Measurements from ENCODE around the gene ECHS1. TPM values are rescaled to one million over a fixed set of nuclear protein-coding genes. Genes with fewer than 3 reads are reported as not detected.

The ECHS1 gene
- polyA plus RNA-seq, 2 of the 4 experiments (the other 2 are of a cell fraction) = 66.7 to 133 TPM

DNA sequence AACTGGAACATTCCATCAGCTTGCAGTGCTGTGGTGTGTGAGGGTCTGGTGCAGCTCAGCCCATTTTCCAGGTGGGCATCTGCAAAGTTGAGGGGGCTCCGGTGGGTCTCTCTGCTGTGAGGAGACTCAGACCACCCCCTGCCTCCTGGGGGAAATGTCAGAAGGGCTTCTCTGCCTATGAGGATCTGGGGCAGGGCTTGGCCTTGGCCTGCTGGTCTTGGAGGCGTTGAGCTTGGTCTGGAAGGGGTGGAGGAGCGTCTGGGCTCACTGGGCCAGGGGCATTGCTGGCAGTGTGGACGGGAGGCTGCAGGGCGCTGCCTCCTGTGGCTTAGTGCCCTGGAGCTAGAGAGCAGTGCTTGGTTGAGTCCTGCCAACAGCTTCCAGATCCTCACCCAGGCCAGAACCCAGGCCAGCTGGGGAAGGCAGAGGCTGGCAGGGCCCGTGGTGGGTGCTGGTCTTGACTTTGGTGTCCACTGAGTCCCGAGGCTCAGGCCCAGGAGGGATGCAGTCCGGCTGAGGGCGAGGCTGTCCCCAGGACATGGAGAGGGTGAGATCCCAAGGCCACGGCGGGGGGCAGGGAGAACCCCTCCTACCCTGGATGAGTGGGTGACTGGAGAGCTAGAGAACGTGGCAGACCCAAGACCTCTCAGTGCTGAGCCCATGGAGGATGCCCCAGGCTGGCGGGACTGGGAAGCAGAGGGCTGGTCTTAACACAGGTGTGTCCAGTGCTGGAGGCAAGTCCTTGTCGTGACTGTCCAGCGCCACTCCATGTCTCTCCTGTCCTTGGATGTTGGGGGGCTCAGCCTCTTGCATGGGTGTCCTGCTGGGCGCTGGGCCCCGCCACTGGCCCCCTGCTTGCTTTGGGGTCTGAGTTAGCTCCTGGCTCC is 48.4 kb upstream of the ECHS1 start:
- TF ChIP-seq CBX2 (IDR thresholded peaks at IDR 0.05; ENCODE audit: borderline replicate concordance, low read depth) (no peak), KDM5A (IDR thresholded peaks at IDR 0.05) (no peak), HEYL (CRISPR knock-in tag; IDR thresholded peaks at IDR 0.05) (no peak), RFX5 (IDR thresholded peaks at IDR 0.05) (no peak), HOXB5 (CRISPR knock-in tag; IDR thresholded peaks at IDR 0.05) (no peak), BHLHE40 (IDR thresholded peaks at IDR 0.05; ENCODE audit: low read depth, low read length) (no peak), TFCP2L1 (CRISPR knock-in tag; IDR thresholded peaks at IDR 0.05) (no peak), NR3C1 (IDR thresholded peaks at IDR 0.05) (no peak), POLR2AphosphoS2 (conservative IDR thresholded peaks at IDR 0.05; ENCODE audit: low read length) (no peak), ZFP36 (IDR thresholded peaks at IDR 0.05; ENCODE audit: borderline replicate concordance, partially characterized antibody) (no peak), CBX8 (IDR thresholded peaks at IDR 0.05) (no peak), SMC3 (IDR thresholded peaks at IDR 0.05) (no peak), MAZ (IDR thresholded peaks at IDR 0.05; ENCODE audit: borderline replicate concordance, low read depth, low read length) (no peak), KDM1A (IDR thresholded peaks at IDR 0.05; ENCODE audit: low read depth) (no peak), RCOR1 (IDR thresholded peaks at IDR 0.05; ENCODE audit: low read depth, low read length) (no peak), RARB (CRISPR knock-in tag; IDR thresholded peaks at IDR 0.05) (no peak)
- TF ChIP-seq, protein P1, sequence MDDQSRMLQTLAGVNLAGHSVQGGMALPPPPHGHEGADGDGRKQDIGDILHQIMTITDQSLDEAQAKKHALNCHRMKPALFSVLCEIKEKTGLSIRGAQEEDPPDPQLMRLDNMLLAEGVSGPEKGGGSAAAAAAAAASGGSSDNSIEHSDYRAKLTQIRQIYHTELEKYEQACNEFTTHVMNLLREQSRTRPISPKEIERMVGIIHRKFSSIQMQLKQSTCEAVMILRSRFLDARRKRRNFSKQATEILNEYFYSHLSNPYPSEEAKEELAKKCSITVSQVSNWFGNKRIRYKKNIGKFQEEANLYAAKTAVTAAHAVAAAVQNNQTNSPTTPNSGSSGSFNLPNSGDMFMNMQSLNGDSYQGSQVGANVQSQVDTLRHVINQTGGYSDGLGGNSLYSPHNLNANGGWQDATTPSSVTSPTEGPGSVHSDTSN (IDR thresholded peaks at IDR 0.05) = no peak
- TF ChIP-seq, protein P2, sequence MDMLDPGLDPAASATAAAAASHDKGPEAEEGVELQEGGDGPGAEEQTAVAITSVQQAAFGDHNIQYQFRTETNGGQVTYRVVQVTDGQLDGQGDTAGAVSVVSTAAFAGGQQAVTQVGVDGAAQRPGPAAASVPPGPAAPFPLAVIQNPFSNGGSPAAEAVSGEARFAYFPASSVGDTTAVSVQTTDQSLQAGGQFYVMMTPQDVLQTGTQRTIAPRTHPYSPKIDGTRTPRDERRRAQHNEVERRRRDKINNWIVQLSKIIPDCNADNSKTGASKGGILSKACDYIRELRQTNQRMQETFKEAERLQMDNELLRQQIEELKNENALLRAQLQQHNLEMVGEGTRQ (IDR thresholded peaks at IDR 0.05) = no peak
- TF ChIP-seq, protein P3, sequence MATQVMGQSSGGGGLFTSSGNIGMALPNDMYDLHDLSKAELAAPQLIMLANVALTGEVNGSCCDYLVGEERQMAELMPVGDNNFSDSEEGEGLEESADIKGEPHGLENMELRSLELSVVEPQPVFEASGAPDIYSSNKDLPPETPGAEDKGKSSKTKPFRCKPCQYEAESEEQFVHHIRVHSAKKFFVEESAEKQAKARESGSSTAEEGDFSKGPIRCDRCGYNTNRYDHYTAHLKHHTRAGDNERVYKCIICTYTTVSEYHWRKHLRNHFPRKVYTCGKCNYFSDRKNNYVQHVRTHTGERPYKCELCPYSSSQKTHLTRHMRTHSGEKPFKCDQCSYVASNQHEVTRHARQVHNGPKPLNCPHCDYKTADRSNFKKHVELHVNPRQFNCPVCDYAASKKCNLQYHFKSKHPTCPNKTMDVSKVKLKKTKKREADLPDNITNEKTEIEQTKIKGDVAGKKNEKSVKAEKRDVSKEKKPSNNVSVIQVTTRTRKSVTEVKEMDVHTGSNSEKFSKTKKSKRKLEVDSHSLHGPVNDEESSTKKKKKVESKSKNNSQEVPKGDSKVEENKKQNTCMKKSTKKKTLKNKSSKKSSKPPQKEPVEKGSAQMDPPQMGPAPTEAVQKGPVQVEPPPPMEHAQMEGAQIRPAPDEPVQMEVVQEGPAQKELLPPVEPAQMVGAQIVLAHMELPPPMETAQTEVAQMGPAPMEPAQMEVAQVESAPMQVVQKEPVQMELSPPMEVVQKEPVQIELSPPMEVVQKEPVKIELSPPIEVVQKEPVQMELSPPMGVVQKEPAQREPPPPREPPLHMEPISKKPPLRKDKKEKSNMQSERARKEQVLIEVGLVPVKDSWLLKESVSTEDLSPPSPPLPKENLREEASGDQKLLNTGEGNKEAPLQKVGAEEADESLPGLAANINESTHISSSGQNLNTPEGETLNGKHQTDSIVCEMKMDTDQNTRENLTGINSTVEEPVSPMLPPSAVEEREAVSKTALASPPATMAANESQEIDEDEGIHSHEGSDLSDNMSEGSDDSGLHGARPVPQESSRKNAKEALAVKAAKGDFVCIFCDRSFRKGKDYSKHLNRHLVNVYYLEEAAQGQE (IDR thresholded peaks at IDR 0.05) = no peak
- DNase-seq (ENCODE audit: low read depth in 1 of 2, low spot score in 1 of 2) (no peak), ATAC-seq (peak in 1 of 2 experiments; percentile 18; a peak in 3 of 6 replicates), FAIRE-seq (no peak)
- POLR2A ChIA-PET = no interaction called here
- Histone ChIP-seq H3K4me1 (peaks cover 7% of the 10 kb centered on the region; the same call in 2 of the 3 replicates), H3K9me3 (no peaks in the 10 kb centered on the region), H3K27ac (no peak overlapping the region), H3K4me2 (no peak overlapping the region), H3K4me3 (no peak overlapping the region)
- WGBS (ENCODE audit: missing lambda C conversion rate) = 93% methylated on average over 11 of the region's 17 CpGs
- CTCF ChIA-PET = interaction anchor here (1.2 to 3.8 kb wide), 4 partner anchors 9 to 99 kb away, joined by 4 to 23 read pairs (median 7); no protein-coding TSS in a partner anchor

DNA sequence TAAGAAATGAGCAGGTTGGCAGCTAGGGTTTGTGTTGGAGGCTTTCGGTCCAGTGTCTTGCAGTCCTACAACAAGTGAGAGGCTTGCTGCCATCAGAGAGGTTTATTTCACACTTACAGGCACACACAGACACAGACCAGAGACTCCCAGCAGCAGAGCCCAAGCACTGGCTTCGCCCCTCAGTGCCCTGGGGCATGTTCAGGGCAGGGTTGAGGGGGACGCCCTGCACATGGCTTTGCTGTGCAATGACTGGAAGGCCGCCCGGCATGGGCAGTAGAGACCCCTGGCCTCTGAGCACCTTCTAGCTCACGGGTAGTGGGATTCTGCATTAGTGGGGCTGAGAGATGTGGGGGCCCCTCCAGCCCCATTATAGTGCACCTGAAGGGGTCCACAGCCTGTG is 47.4 kb upstream of the ECHS1 start:
- DNase-seq (ENCODE audit: low read depth in 1 of 2, low spot score in 1 of 2) = no peak
- TF ChIP-seq MAZ (IDR thresholded peaks at IDR 0.05; ENCODE audit: borderline replicate concordance, low read depth, low read length) (no peak), NPAS2 (CRISPR knock-in tag; IDR thresholded peaks at IDR 0.05; ENCODE audit: borderline replicate concordance) (no peak), RARB (CRISPR knock-in tag; IDR thresholded peaks at IDR 0.05) (no peak), ZFP36 (IDR thresholded peaks at IDR 0.05; ENCODE audit: borderline replicate concordance, partially characterized antibody) (no peak), RNF2 (IDR thresholded peaks at IDR 0.05; ENCODE audit: borderline replicate concordance, low read depth) (no peak), SREBF2 (IDR thresholded peaks at IDR 0.05) (no peak), TP53 (CRISPR knock-in tag; IDR thresholded peaks at IDR 0.05) (no peak), RCOR1 (IDR thresholded peaks at IDR 0.05; ENCODE audit: low read depth, low read length) (no peak), JUNB (IDR thresholded peaks at IDR 0.05) (no peak)
- TF ChIP-seq, protein P3 (IDR thresholded peaks at IDR 0.05) = no peak
- Histone ChIP-seq H3K9me3 (no peaks in the 10 kb centered on the region), H3K4me1 (peaks cover 7% of the 10 kb centered on the region; the same call in 2 of the 3 replicates), H3K4me3 (no peak overlapping the region), H3K27ac (no peak overlapping the region), H3K4me2 (no peak overlapping the region)
- ATAC-seq = no peak
- WGBS (ENCODE audit: missing lambda C conversion rate) = 78% methylated on average over 6 of the region's 6 CpGs
- ChIA-PET POLR2A (no interaction called here), CTCF (interaction anchor here (1.0 to 3.8 kb wide), 4 partner anchors 9 to 100 kb away, joined by 4 to 23 read pairs (median 8); no protein-coding TSS in a partner anchor)
- no peak for FAIRE-seq
